GM12878 (cell line): ENCODE data around the gene BSND. TPM values are rescaled to one million over a fixed set of nuclear protein-coding genes. Genes with fewer than 3 reads are reported as not detected.

Experiments used
- ATAC-seq: fragments of 200-7000 bp; cut with Tn5 transposase; 3 replicates; pipeline ENCODE4 v1.9.1; 2020; ENCODE audit warnings: mild to moderate bottlenecking, moderate library complexity
- BruUV-seq: library from RNA; stranded (reverse); fragments of 400-500 nt; replicated peaks from 2 replicates; lab custom pipeline; 2021; lab: Mats Ljungman, UMichigan
- CTCF ChIA-PET: fragments of 300-600 bp; sonication (Branson Sonifier 250); formaldehyde crosslinking; extraction: SDS; loops from one replicate; lab custom pipeline; 2021; ENCODE audit warnings: inconsistent platforms; lab: Yijun Ruan, JAX
- POLR2A ChIA-PET: fragments of 350-600 bp; formaldehyde crosslinking; extraction: SDS; loops from one replicate; lab custom pipeline; 2021; ENCODE audit warnings: inconsistent platforms; lab: Charles Lee
- RAD21 ChIA-PET: fragments of 300-600 bp; sonication (Branson Sonifier 250); formaldehyde crosslinking; loops from one replicate; lab custom pipeline; 2023; ENCODE audit warnings: antibody characterized with exemption; ENCODE audit not compliant: unreplicated experiment; lab: Charles Lee
- SMC1A ChIA-PET: fragments of 300-600 bp; sonication (Branson Sonifier 250); formaldehyde crosslinking; loops from one replicate; lab custom pipeline; 2023; ENCODE audit not compliant: unreplicated experiment, uncharacterized antibody; lab: Charles Lee
- DNase-seq: peaks from one replicate; pipeline ENCODE4 v3.0.0-alpha.2; 2011; ENCODE audit warnings: low read depth, low spot score
- FAIRE-seq: peaks from 3 replicates; lab custom pipeline; 2011; peaks lifted over from hg19 to GRCh38; lab: Jason Lieb, UNC
- H2AFZ ChIP-seq: 2 replicates; pipeline ENCODE4 v1.6.0; 2011; ENCODE audit warnings: low read depth, low read length, control low read depth; ENCODE audit not compliant: control insufficient read depth
- H3K27ac ChIP-seq: 2 replicates; pipeline ENCODE4 v1.5.1; 2011; ENCODE audit warnings: control low read depth; ENCODE audit not compliant: control insufficient read depth, insufficient read depth
- H3K27me3 ChIP-seq, 2 experiments: replicated peaks in 1 of 2; 2 replicates each; pipeline versions ENCODE4 v1.6.0 to v1.6.1; 2011; ENCODE audit warnings: low read length in 1 of 2; ENCODE audit not compliant: control insufficient read depth in 2 of 2, insufficient read depth in 2 of 2
- H3K36me3 ChIP-seq, 2 experiments: 2 replicates each; pipeline ENCODE4 v1.5.1; 2011; ENCODE audit warnings: low read length in 1 of 2; ENCODE audit not compliant: control insufficient read depth in 2 of 2, insufficient read depth in 2 of 2
- H3K4me1 ChIP-seq: 2 replicates; pipeline ENCODE4 v1.6.1; 2011; ENCODE audit warnings: mild to moderate bottlenecking, low read length, moderate library complexity, mixed read lengths; ENCODE audit not compliant: control insufficient read depth, insufficient read depth
- H3K4me2 ChIP-seq: 2 replicates; pipeline ENCODE4 v1.6.0; 2011; ENCODE audit warnings: control low read depth; ENCODE audit not compliant: control insufficient read depth, insufficient read depth
- H3K4me3 ChIP-seq: fragments of 200-600 bp; sonication (generic); 2 replicates; pipeline ENCODE4 v1.5.1; 2016
- H3K79me2 ChIP-seq: 2 replicates; pipeline ENCODE4 v1.6.0; 2011; ENCODE audit warnings: low read length; ENCODE audit not compliant: control insufficient read depth, insufficient read depth
- H3K9ac ChIP-seq: 2 replicates; pipeline ENCODE4 v1.8.0; 2011; ENCODE audit warnings: low read length, control low read depth, mixed read lengths; ENCODE audit not compliant: control insufficient read depth, insufficient read depth
- H3K9me3 ChIP-seq: replicated peaks from 3 replicates; pipeline ENCODE4 v1.5.1; 2011; ENCODE audit warnings: mild to moderate bottlenecking, low read length; ENCODE audit not compliant: control insufficient read depth, insufficient read depth
- H4K20me1 ChIP-seq: 2 replicates; pipeline ENCODE4 v1.6.0; 2011; ENCODE audit not compliant: control insufficient read depth, insufficient read depth
- CBX5 ChIP-seq: sonication (generic); IDR thresholded peaks from 2 replicates; pipeline ENCODE4 v1.6.1; 2016; ENCODE audit warnings: low read depth, moderate library complexity, mild to moderate bottlenecking, inconsistent platforms
- MYB ChIP-seq: fragments of 150-350 bp; IDR thresholded peaks from 2 replicates; pipeline ENCODE4 v1.6.1; 2014; ENCODE audit warnings: mild to moderate bottlenecking, low read depth, low read length, borderline replicate concordance
- MYC ChIP-seq: IDR thresholded peaks from 2 replicates; pipeline ENCODE4 v1.6.1; 2011; ENCODE audit warnings: mild to moderate bottlenecking, low read length, moderate library complexity, inconsistent platforms; ENCODE audit not compliant: insufficient read depth, insufficient replicate concordance, insufficient read length, severe bottlenecking
- NFYA ChIP-seq: IDR thresholded peaks from 2 replicates; pipeline ENCODE4 v1.6.1; 2011; ENCODE audit warnings: low read depth, mild to moderate bottlenecking, low read length, improper control_type of control experiment, borderline replicate concordance
- SP1 ChIP-seq: IDR thresholded peaks from one replicate; pipeline ENCODE4 v1.6.1; 2011; ENCODE audit warnings: low read depth, low read length
- SREBF1 ChIP-seq: IDR thresholded peaks from 2 replicates; pipeline ENCODE4 v1.6.1; 2012; ENCODE audit warnings: mild to moderate bottlenecking, low read length
- WGBS: methylation state at CpG from one replicate; pipeline ENCODE4 v1.1.6; 2016; ENCODE audit warnings: low lambda C conversion rate; ENCODE audit not compliant: insufficient replicate concordance, insufficient coverage; ENCODE audit errors: missing lambda C conversion rate; 5-methylcytosine and 5-hydroxymethylcytosine counted together
- in situ Hi-C: fragments of 300-500 bp; cut with MboI; formaldehyde crosslinking; loops from 9 replicates; pipeline ENCODE4 v1.14.3; 2018; ENCODE audit warnings: mixed read lengths
- intact Hi-C: fragments of 100-400 bp; cut with micrococcal nuclease; formaldehyde crosslinking; loops from one replicate; pipeline ENCODE4 v1.14.2; 2022; ENCODE audit not compliant: unreplicated experiment
- polyA plus RNA-seq, 11 experiments: library from polyadenylated mRNA; depleted of rRNA in 4 of 11; unstranded in 6 of 11; stranded (reverse) in 5 of 11; fragments of >200 nt; fragmentation: Nextera tagmentation in 4 of 11; fragmentation: Illumina TruSeq in 1 of 11; extraction: Ambion mirVana in 4 of 11; extraction: Trizol in 1 of 11; gene quantifications; 1 replicate in 1 of 11; 2 replicates in 10 of 11; pipeline versions ENCODE4 v1.2.1 to v1.2.3, GENCODE V29; 2011 to 2016; ENCODE audit warnings: inconsistent platforms in 2 of 11, missing spikeins in 2 of 11, low read depth in 1 of 11
- total RNA-seq, 4 experiments: library from RNA; depleted of rRNA in 3 of 4; stranded (reverse); fragments of >200 nt in 3 of 4; fragmentation: Illumina TruSeq in 1 of 4; extraction: Trizol in 1 of 4; gene quantifications; 2 replicates each; pipeline versions ENCODE4 v1.2.1 to v1.2.3, GENCODE V29; 2013 to 2021
- TF ChIP-seq, protein P1 (sequence below): IDR thresholded peaks from 2 replicates; pipeline ENCODE4 v1.6.1; 2012; ENCODE audit warnings: low read depth, low read length, improper control_type of control experiment
- TF ChIP-seq, protein P2 (sequence below): IDR thresholded peaks from 2 replicates; pipeline ENCODE4 v1.6.1; 2012; ENCODE audit warnings: low read depth, low read length, improper control_type of control experiment
- TF ChIP-seq, protein P3 (sequence below): fragments of 450-650 bp; IDR thresholded peaks from 2 replicates; pipeline ENCODE4 v1.6.1; 2017; ENCODE audit warnings: mild to moderate bottlenecking, low read depth, inconsistent platforms; ENCODE audit not compliant: poor library complexity, severe bottlenecking
- TF ChIP-seq, protein P4 (sequence below): fragments of 450-650 bp; IDR thresholded peaks from 2 replicates; pipeline ENCODE4 v1.6.1; 2017; ENCODE audit warnings: mild to moderate bottlenecking, moderate library complexity
- TF ChIP-seq, protein P5 (sequence below): fragments of 450-650 bp; IDR thresholded peaks from 2 replicates; pipeline ENCODE4 v1.6.1; 2018; ENCODE audit warnings: borderline replicate concordance, mild to moderate bottlenecking; ENCODE audit not compliant: partially characterized antibody

BSND gene
- total and polyA plus RNA-seq, 10 of the 15 experiments (the other 5 are each of a cell fraction or from before 2014, with no cell fraction given) = not detected

DNA sequence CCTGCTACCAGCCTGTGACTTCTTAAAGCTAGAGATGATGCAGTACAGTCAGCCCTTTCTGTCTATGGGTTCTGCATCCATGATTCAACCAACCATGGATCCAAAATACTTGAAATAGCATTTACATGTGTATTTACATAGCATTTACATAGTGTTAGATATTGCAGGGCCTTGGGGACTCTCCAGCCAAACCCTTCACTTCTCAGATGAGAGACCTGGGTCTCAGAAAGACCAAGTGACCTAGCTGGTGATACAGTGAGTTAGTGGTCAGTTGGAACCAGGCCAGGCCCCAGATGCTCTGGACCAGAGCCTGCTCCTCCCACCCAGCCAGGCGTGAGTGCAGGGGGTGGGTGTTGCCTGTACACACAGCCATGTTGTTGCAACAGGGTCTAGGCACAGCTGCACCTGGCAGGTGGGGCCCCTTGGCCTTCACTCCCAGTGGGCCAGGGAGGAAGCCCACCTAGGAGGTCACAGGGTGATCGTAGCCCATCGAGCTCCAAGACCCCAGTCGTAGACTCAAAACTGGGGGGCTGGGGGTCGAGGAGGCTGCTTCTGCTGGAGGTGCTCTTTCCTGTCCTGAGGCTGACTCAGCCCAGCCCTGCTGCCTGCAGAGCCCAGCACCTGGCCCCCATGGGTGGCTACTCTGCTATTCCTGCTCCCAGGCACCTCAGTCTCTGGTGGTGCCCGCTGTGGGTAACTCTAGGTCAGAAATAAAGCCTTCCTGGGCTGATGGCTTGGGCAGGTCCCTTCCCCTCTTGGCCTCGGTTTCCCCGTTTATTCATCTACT, 10.6 kb upstream of the BSND start:
- H3K4me2 ChIP-seq = no peak overlapping the region
- SMC1A ChIA-PET = interaction anchor here (2.0 kb wide), 1 partner anchor 43 kb away, joined by 6 read pairs; no protein-coding TSS in a partner anchor
- intact Hi-C loops (no loop called here), in situ Hi-C loops (no loop called here)
- no peaks in the 10 kb centered on the region for H3K9me3 ChIP-seq
- DNase-seq (no peak), ATAC-seq (no peak), FAIRE-seq (no peak)
- H4K20me1 ChIP-seq = no peaks in the 10 kb centered on the region
- no peak overlapping the region for H3K27ac ChIP-seq
- H3K4me1 ChIP-seq = no peaks in the 10 kb centered on the region
- H3K4me3 ChIP-seq = no peak overlapping the region
- RAD21 ChIA-PET = interaction anchor here (1.5 kb wide), 1 partner anchor 43 kb away, joined by 7 read pairs; no protein-coding TSS in a partner anchor
- POLR2A ChIA-PET = no interaction called here
- no peaks in the 10 kb centered on the region for H3K36me3 ChIP-seq
- no peaks in the 10 kb centered on the region for H3K79me2 ChIP-seq
- H3K9ac ChIP-seq = no peak overlapping the region
- WGBS = 10% methylated on average over 8 of the region's 8 CpGs
- peaks cover 0 to 2% of the 10 kb centered on the region in 2 experiments; a peak in 3 of 4 replicates for H3K27me3 ChIP-seq
- no peak overlapping the region for H2AFZ ChIP-seq
- CTCF ChIA-PET = interaction anchor here (0.9 to 19.5 kb wide), 4 partner anchors 8 to 48 kb away, joined by 3 to 436 read pairs (median 4); no protein-coding TSS in a partner anchor
- BruUV-seq = no TSS peak
- TF ChIP-seq MYB = no peak
- TF ChIP-seq, protein P1, sequence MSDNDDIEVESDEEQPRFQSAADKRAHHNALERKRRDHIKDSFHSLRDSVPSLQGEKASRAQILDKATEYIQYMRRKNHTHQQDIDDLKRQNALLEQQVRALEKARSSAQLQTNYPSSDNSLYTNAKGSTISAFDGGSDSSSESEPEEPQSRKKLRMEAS = no peak
- TF ChIP-seq, protein P2, sequence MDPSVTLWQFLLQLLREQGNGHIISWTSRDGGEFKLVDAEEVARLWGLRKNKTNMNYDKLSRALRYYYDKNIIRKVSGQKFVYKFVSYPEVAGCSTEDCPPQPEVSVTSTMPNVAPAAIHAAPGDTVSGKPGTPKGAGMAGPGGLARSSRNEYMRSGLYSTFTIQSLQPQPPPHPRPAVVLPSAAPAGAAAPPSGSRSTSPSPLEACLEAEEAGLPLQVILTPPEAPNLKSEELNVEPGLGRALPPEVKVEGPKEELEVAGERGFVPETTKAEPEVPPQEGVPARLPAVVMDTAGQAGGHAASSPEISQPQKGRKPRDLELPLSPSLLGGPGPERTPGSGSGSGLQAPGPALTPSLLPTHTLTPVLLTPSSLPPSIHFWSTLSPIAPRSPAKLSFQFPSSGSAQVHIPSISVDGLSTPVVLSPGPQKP = no peak
- no peak for TF ChIP-seq SREBF1
- TF ChIP-seq MYC = no peak
- TF ChIP-seq, protein P3, sequence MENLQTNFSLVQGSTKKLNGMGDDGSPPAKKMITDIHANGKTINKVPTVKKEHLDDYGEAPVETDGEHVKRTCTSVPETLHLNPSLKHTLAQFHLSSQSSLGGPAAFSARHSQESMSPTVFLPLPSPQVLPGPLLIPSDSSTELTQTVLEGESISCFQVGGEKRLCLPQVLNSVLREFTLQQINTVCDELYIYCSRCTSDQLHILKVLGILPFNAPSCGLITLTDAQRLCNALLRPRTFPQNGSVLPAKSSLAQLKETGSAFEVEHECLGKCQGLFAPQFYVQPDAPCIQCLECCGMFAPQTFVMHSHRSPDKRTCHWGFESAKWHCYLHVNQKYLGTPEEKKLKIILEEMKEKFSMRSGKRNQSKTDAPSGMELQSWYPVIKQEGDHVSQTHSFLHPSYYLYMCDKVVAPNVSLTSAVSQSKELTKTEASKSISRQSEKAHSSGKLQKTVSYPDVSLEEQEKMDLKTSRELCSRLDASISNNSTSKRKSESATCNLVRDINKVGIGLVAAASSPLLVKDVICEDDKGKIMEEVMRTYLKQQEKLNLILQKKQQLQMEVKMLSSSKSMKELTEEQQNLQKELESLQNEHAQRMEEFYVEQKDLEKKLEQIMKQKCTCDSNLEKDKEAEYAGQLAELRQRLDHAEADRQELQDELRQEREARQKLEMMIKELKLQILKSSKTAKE = no peak
- TF ChIP-seq NFYA = no peak
- TF ChIP-seq CBX5 = no peak
- TF ChIP-seq, protein P4, sequence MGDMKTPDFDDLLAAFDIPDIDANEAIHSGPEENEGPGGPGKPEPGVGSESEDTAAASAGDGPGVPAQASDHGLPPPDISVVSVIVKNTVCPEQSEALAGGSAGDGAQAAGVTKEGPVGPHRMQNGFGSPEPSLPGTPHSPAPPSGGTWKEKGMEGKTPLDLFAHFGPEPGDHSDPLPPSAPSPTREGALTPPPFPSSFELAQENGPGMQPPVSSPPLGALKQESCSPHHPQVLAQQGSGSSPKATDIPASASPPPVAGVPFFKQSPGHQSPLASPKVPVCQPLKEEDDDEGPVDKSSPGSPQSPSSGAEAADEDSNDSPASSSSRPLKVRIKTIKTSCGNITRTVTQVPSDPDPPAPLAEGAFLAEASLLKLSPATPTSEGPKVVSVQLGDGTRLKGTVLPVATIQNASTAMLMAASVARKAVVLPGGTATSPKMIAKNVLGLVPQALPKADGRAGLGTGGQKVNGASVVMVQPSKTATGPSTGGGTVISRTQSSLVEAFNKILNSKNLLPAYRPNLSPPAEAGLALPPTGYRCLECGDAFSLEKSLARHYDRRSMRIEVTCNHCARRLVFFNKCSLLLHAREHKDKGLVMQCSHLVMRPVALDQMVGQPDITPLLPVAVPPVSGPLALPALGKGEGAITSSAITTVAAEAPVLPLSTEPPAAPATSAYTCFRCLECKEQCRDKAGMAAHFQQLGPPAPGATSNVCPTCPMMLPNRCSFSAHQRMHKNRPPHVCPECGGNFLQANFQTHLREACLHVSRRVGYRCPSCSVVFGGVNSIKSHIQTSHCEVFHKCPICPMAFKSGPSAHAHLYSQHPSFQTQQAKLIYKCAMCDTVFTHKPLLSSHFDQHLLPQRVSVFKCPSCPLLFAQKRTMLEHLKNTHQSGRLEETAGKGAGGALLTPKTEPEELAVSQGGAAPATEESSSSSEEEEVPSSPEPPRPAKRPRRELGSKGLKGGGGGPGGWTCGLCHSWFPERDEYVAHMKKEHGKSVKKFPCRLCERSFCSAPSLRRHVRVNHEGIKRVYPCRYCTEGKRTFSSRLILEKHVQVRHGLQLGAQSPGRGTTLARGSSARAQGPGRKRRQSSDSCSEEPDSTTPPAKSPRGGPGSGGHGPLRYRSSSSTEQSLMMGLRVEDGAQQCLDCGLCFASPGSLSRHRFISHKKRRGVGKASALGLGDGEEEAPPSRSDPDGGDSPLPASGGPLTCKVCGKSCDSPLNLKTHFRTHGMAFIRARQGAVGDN = no peak
- TF ChIP-seq, protein P5, sequence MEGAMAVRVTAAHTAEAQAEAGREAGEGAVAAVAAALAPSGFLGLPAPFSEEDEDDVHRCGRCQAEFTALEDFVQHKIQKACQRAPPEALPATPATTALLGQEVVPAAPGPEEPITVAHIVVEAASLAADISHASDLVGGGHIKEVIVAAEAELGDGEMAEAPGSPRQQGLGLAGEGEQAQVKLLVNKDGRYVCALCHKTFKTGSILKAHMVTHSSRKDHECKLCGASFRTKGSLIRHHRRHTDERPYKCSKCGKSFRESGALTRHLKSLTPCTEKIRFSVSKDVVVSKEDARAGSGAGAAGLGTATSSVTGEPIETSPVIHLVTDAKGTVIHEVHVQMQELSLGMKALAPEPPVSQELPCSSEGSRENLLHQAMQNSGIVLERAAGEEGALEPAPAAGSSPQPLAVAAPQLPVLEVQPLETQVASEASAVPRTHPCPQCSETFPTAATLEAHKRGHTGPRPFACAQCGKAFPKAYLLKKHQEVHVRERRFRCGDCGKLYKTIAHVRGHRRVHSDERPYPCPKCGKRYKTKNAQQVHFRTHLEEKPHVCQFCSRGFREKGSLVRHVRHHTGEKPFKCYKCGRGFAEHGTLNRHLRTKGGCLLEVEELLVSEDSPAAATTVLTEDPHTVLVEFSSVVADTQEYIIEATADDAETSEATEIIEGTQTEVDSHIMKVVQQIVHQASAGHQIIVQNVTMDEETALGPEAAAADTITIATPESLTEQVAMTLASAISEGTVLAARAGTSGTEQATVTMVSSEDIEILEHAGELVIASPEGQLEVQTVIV = no peak
- TF ChIP-seq SP1 = no peak
